T-helper 2 cell treated with Interferon-gamma antibody and Interleukin-4, amounts not matched to agents 5 μg/mL and 100 μg/mL, for 36 hours (primary cell): ENCODE results near the gene EHMT2.
"Not testable (repeated sequence)": the region's sequence is repeated elsewhere in the genome, so short reads cannot be mapped to it uniquely, and the experiment has no call there.

Experiments used
- DNase-seq: peaks from one replicate; pipeline ENCODE4 v3.0.0; 2021; ENCODE audit warnings: low spot score
- H3K27ac Mint-ChIP-seq: one replicate; pipeline ENCODE4 v1.8.0; 2021; ENCODE audit warnings: mild to moderate bottlenecking, mixed read lengths
- H3K27me3 Mint-ChIP-seq: one replicate; pipeline ENCODE4 v1.8.0; 2021; ENCODE audit warnings: low read depth, mixed read lengths
- H3K36me3 Mint-ChIP-seq: one replicate; pipeline ENCODE4 v1.8.0; 2021; ENCODE audit warnings: low read depth, mixed read lengths
- H3K4me1 Mint-ChIP-seq: one replicate; pipeline ENCODE4 v1.8.0; 2021; ENCODE audit warnings: low read depth, mixed read lengths
- H3K4me3 Mint-ChIP-seq: one replicate; pipeline ENCODE4 v1.8.0; 2022; ENCODE audit warnings: mild to moderate bottlenecking, moderate library complexity, mixed read lengths
- H3K9me3 Mint-ChIP-seq: one replicate; pipeline ENCODE4 v1.8.0; 2021; ENCODE audit warnings: mixed read lengths

Gene EHMT2

GRCh38 chr6:31927863-31928671 is 30.6 kb upstream of the EHMT2 start:
- no peaks in the 10 kb centered on the region for H3K36me3 Mint-ChIP-seq

DNA sequence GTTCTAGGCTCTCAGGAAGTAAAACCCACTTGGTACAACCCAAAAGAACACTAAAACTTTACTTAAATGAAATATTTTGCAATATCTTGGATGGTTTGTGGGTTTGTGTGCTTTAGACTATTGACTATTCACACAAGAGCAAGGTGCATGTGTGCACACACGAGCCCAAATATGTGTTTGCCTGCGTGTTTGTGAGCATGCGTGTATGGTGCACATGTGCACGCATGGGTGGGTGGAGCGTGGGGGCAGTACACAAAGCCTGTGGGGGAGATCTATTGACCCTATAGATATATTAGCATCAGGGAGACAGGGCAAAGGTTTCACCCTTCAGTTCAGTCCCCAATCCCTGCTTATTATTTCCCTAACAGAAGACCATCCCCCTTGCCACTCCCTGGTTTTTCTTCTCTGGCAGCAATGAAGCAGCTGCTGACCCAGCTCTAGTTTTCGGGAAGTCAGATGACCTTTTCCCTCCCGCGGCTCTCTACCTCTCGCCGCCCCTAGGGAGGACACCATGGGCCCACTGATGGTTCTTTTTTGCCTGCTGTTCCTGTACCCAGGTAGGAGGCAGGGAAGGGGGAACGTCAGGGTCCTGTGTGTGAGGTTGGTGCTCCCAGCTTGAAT is 29.9 kb upstream of the EHMT2 start, which contains the start of gene C2:
Gene C2, plus strand, starts transcription at position 476 of the 621 bp plus-strand sequence. Its CDS starts 36 bp downstream, at position 512.
- Mint-ChIP-seq H3K9me3 (no peaks in the 10 kb centered on the region), H3K4me1 (peaks cover 2% of the 10 kb centered on the region), H3K27me3 (no peaks in the 10 kb centered on the region), H3K4me3 (no peak within 1 kb of the TSS), H3K27ac (no peak within 1 kb of the TSS), H3K36me3 (no peaks in the 10 kb centered on the region)
- no peak for DNase-seq

More at GRCh38 chr6:31927863-31928671, 30.6 kb upstream of the EHMT2 start:
- no peak overlapping the region for H3K4me3 Mint-ChIP-seq
- DNase-seq = no peak
- H3K4me1 Mint-ChIP-seq = peaks cover 2% of the 10 kb centered on the region
- no peaks in the 10 kb centered on the region for H3K27me3 Mint-ChIP-seq
- no peaks in the 10 kb centered on the region for H3K9me3 Mint-ChIP-seq
- no peak overlapping the region for H3K27ac Mint-ChIP-seq

DNA sequence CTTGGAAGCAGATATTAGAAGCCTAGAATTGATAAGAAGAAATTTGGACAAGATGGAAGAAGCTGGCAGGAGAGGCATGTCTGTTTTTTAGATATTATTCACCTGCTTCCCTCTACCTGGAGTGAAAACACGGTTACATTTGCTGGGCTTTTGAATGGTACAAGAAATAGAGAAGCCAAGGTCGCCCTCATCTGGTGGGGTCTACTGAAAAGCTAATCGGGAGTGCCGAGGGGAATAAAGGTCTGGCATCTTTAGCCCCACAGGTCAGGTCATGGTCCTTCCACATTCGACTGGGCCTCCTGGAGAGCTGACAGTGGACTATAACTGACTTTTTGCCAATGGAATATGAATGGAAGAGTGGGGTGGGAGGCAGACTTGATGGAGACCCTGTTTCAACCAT is 25.4 kb upstream of the EHMT2 start:
- H3K9me3 Mint-ChIP-seq = no peaks in the 10 kb centered on the region
- no peaks in the 10 kb centered on the region for H3K4me1 Mint-ChIP-seq
- H3K27ac Mint-ChIP-seq = no peak overlapping the region
- no peak overlapping the region for H3K4me3 Mint-ChIP-seq
- no peaks in the 10 kb centered on the region for H3K36me3 Mint-ChIP-seq
- H3K27me3 Mint-ChIP-seq = no peaks in the 10 kb centered on the region
- DNase-seq = no peak

DNA sequence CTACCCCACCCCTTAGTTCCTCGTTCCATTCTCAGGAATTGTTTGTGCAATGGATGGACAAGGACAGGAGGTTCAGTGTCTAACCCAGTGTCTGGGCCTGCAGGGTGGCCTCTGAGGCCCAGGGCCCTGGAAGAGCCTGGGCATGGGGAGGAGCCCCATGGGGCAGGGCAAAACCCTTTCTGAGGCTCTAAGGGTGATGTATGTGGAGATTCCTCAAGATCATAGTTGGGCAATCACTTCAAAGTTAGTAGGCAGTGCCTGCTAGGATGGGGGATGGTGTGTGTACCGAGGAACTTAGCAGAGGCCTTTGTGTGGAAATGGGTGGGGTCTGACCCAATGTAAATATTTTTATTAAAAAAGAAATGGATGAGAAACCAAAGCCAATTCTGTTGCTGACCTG is 23.3 kb upstream of the EHMT2 start:
- DNase-seq = no peak
- no peak overlapping the region for H3K27ac Mint-ChIP-seq
- H3K4me3 Mint-ChIP-seq = no peak overlapping the region
- no peaks in the 10 kb centered on the region for H3K4me1 Mint-ChIP-seq
- no peaks in the 10 kb centered on the region for H3K9me3 Mint-ChIP-seq
- no peaks in the 10 kb centered on the region for H3K36me3 Mint-ChIP-seq
- no peaks in the 10 kb centered on the region for H3K27me3 Mint-ChIP-seq

GRCh38 chr6:31919624-31920303 is 22.3 kb upstream of the EHMT2 start:
- no peaks in the 10 kb centered on the region for H3K9me3 Mint-ChIP-seq
- DNase-seq = no peak
- H3K36me3 Mint-ChIP-seq = no peaks in the 10 kb centered on the region
- no peaks in the 10 kb centered on the region for H3K4me1 Mint-ChIP-seq
- H3K4me3 Mint-ChIP-seq = no peak overlapping the region
- H3K27ac Mint-ChIP-seq = no peak overlapping the region
- H3K27me3 Mint-ChIP-seq = no peaks in the 10 kb centered on the region

GRCh38 chr6:31918069-31918720 is 20.7 kb upstream of the EHMT2 start:
- H3K36me3 Mint-ChIP-seq = no peaks in the 10 kb centered on the region
- H3K27me3 Mint-ChIP-seq = no peaks in the 10 kb centered on the region
- no peaks in the 10 kb centered on the region for H3K4me1 Mint-ChIP-seq
- no peaks in the 10 kb centered on the region for H3K9me3 Mint-ChIP-seq
- no peak for DNase-seq
- H3K27ac Mint-ChIP-seq = no peak overlapping the region
- no peak overlapping the region for H3K4me3 Mint-ChIP-seq

DNA sequence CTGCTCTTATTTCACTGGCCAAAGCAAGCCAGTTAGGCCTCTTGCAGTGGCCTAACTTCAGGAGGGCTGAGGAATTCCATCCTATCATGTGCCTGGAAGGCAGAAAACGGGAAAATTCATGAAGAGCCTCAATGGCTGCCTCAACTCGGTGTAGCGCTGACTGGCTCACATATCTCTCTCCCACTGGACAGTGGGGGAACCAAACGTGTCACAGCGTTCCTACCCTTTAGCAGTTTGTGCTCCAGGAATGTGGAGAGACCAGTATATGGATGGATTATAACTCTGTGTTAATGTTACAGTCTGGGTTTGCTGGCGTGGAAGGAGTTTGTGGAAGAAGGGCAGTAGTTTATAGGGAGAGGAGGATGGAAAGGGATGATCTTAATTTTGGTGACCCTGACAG is 18.3 kb upstream of the EHMT2 start:
- H3K27ac Mint-ChIP-seq = no peak overlapping the region
- H3K27me3 Mint-ChIP-seq = no peaks in the 10 kb centered on the region
- no peaks in the 10 kb centered on the region for H3K36me3 Mint-ChIP-seq
- no peak overlapping the region for H3K4me3 Mint-ChIP-seq
- H3K4me1 Mint-ChIP-seq = peaks cover 3% of the 10 kb centered on the region
- no peak for DNase-seq
- H3K9me3 Mint-ChIP-seq = no peaks in the 10 kb centered on the region

- H3K27me3 Mint-ChIP-seq = no peaks in the 10 kb centered on the region
- H3K4me1 Mint-ChIP-seq = peaks cover 3% of the 10 kb centered on the region
- DNase-seq = no peak
- no peaks in the 10 kb centered on the region for H3K9me3 Mint-ChIP-seq
- H3K4me3 Mint-ChIP-seq = no peak overlapping the region
- H3K36me3 Mint-ChIP-seq = no peaks in the 10 kb centered on the region
- H3K27ac Mint-ChIP-seq = no peak overlapping the region
Observed at GRCh38 chr6:31915351-31915750, 17.9 kb upstream of the EHMT2 start.

GRCh38 chr6:31911826-31912585 is 14.5 kb upstream of the EHMT2 start:
- H3K27me3 Mint-ChIP-seq = no peaks in the 10 kb centered on the region
- no peak for DNase-seq
- peaks cover 11% of the 10 kb centered on the region for H3K4me1 Mint-ChIP-seq
- no peak overlapping the region for H3K4me3 Mint-ChIP-seq
- no peak overlapping the region for H3K27ac Mint-ChIP-seq
- no peaks in the 10 kb centered on the region for H3K36me3 Mint-ChIP-seq
- H3K9me3 Mint-ChIP-seq = no peaks in the 10 kb centered on the region

GRCh38 chr6:31909298-31909697 is 11.8 kb upstream of the EHMT2 start:
- not testable (repeated sequence) for H3K9me3 Mint-ChIP-seq, H3K4me3 Mint-ChIP-seq, H3K27me3 Mint-ChIP-seq, H3K36me3 Mint-ChIP-seq, DNase-seq, H3K27ac Mint-ChIP-seq
- H3K4me1 Mint-ChIP-seq = peaks cover 14% of the 10 kb centered on the region

- H3K9me3 Mint-ChIP-seq = no peaks in the 10 kb centered on the region
- H3K4me3 Mint-ChIP-seq = no peak overlapping the region
- H3K4me1 Mint-ChIP-seq = peaks cover 14% of the 10 kb centered on the region
- peak; percentile 12 for DNase-seq
- H3K36me3 Mint-ChIP-seq = no peaks in the 10 kb centered on the region
- no peak overlapping the region for H3K27ac Mint-ChIP-seq
- H3K27me3 Mint-ChIP-seq = no peaks in the 10 kb centered on the region
Observed at GRCh38 chr6:31908791-31909190, 11.3 kb upstream of the EHMT2 start.

GRCh38 chr6:31908255-31908654 is 10.8 kb upstream of the EHMT2 start:
- not testable (repeated sequence) for DNase-seq, H3K27ac Mint-ChIP-seq, H3K36me3 Mint-ChIP-seq, H3K9me3 Mint-ChIP-seq, H3K27me3 Mint-ChIP-seq, H3K4me3 Mint-ChIP-seq
- H3K4me1 Mint-ChIP-seq = peaks cover 14% of the 10 kb centered on the region

GRCh38 chr6:31907158-31907813 is 9.8 kb upstream of the EHMT2 start:
- H3K4me3 Mint-ChIP-seq = no peak overlapping the region
- no peaks in the 10 kb centered on the region for H3K9me3 Mint-ChIP-seq
- no peaks in the 10 kb centered on the region for H3K36me3 Mint-ChIP-seq
- DNase-seq = peak; percentile 13
- H3K4me1 Mint-ChIP-seq = peaks cover 20% of the 10 kb centered on the region
- no peaks in the 10 kb centered on the region for H3K27me3 Mint-ChIP-seq
- H3K27ac Mint-ChIP-seq = no peak overlapping the region
